ENCODE results near the gene ILKAP.
A peak's percentile ranks its signal among the peaks of the same experiment; 100 is the strongest.

Gene ILKAP

GRCh38 chr2:238203094-238203972 lies at the start of gene ILKAP:
Gene ILKAP (minus strand): TSS chr2:238203695. CDS start chr2:238203553, 142 bp downstream.
- TF ChIP-seq POLR2A (IDR thresholded peaks at IDR 0.05; ENCODE audit: low read length) (peak; percentile 79), GATA1 (IDR thresholded peaks at IDR 0.05; ENCODE audit: low read depth, low read length) (no peak)
- DNase-seq: peak; percentile 92 to 96

GRCh38 chr2:238252766-238253630 lies 49.5 kb upstream of the ILKAP start:
- TF ChIP-seq GATA1 (IDR thresholded peaks at IDR 0.05; ENCODE audit: low read depth, low read length) (no peak), POLR2A (IDR thresholded peaks at IDR 0.05; ENCODE audit: low read length) (no peak)
- no peak for DNase-seq

GRCh38 chr2:238251986-238252385 lies 48.5 kb upstream of the ILKAP start:
- DNase-seq: no peak
- TF ChIP-seq GATA1 (IDR thresholded peaks at IDR 0.05; ENCODE audit: low read depth, low read length) (no peak), POLR2A (IDR thresholded peaks at IDR 0.05; ENCODE audit: low read length) (no peak)

- no peak for DNase-seq
- no peak for TF ChIP-seq GATA1 (IDR thresholded peaks at IDR 0.05; ENCODE audit: low read depth, low read length)
- no peak for TF ChIP-seq POLR2A (IDR thresholded peaks at IDR 0.05; ENCODE audit: low read length)
These were observed 47.8 kb upstream of the ILKAP start for GRCh38 chr2:238251331-238251730.

GRCh38 chr2:238250896-238251295 lies 47.4 kb upstream of the ILKAP start:
- no peak for DNase-seq
- TF ChIP-seq GATA1 (IDR thresholded peaks at IDR 0.05; ENCODE audit: low read depth, low read length): no peak
- TF ChIP-seq POLR2A (IDR thresholded peaks at IDR 0.05; ENCODE audit: low read length): no peak

- TF ChIP-seq POLR2A (IDR thresholded peaks at IDR 0.05; ENCODE audit: low read length) (no peak), GATA1 (IDR thresholded peaks at IDR 0.05; ENCODE audit: low read depth, low read length) (no peak)
- no peak for DNase-seq
These were observed 44.5 kb upstream of the ILKAP start for GRCh38 chr2:238247841-238248453.

- no peak for DNase-seq
- TF ChIP-seq POLR2A (IDR thresholded peaks at IDR 0.05; ENCODE audit: low read length): no peak
- TF ChIP-seq GATA1 (IDR thresholded peaks at IDR 0.05; ENCODE audit: low read depth, low read length): no peak
These were observed 43.7 kb upstream of the ILKAP start for GRCh38 chr2:238247002-238247822.

- no peak for TF ChIP-seq GATA1 (IDR thresholded peaks at IDR 0.05; ENCODE audit: low read depth, low read length)
- TF ChIP-seq POLR2A (IDR thresholded peaks at IDR 0.05; ENCODE audit: low read length): no peak
These were observed 40.7 kb upstream of the ILKAP start for GRCh38 chr2:238244151-238244550.

GRCh38 chr2:238243496-238244076 lies 40.1 kb upstream of the ILKAP start:
- no peak for DNase-seq
- no peak for TF ChIP-seq POLR2A (IDR thresholded peaks at IDR 0.05; ENCODE audit: low read length)
- no peak for TF ChIP-seq GATA1 (IDR thresholded peaks at IDR 0.05; ENCODE audit: low read depth, low read length)

More at GRCh38 chr2:238244151-238244550, 40.7 kb upstream of the ILKAP start:
- no peak for DNase-seq

- TF ChIP-seq GATA1 (IDR thresholded peaks at IDR 0.05; ENCODE audit: low read depth, low read length): no peak
- no peak for TF ChIP-seq POLR2A (IDR thresholded peaks at IDR 0.05; ENCODE audit: low read length)
- DNase-seq: no peak
These were observed 39.4 kb upstream of the ILKAP start for GRCh38 chr2:238242731-238243495.

GRCh38 chr2:238241970-238242369 lies 38.5 kb upstream of the ILKAP start:
- no peak for DNase-seq
- no peak for TF ChIP-seq POLR2A (IDR thresholded peaks at IDR 0.05; ENCODE audit: low read length)
- no peak for TF ChIP-seq GATA1 (IDR thresholded peaks at IDR 0.05; ENCODE audit: low read depth, low read length)
